Mesodermal cell (in vitro differentiated cells): ENCODE data around the gene TNNT3.

Source experiments
- H3K27ac ChIP-seq: 2 replicates; pipeline ENCODE4 v1.7.0; 2013; ENCODE audit warnings: mild to moderate bottlenecking, low read depth, low read length, moderate library complexity; ENCODE audit not compliant: severe bottlenecking
- H3K36me3 ChIP-seq: 2 replicates; pipeline ENCODE4 v1.7.1; 2013; ENCODE audit warnings: mild to moderate bottlenecking, low read length, moderate library complexity; ENCODE audit not compliant: control insufficient read depth, insufficient read depth
- H3K4me1 ChIP-seq: one replicate; pipeline ENCODE4 v1.7.1; 2013; ENCODE audit warnings: mild to moderate bottlenecking, low read length; ENCODE audit not compliant: insufficient read depth, control insufficient read depth, poor library complexity, severe bottlenecking
- H3K4me3 ChIP-seq: 2 replicates; pipeline ENCODE4 v1.7.0; 2013; ENCODE audit warnings: low read length, control low read depth, mild to moderate bottlenecking; ENCODE audit not compliant: insufficient read depth, poor library complexity, severe bottlenecking; ENCODE audit errors: extremely low read depth
- H3K9me3 ChIP-seq: 2 replicates; pipeline ENCODE4 v1.7.1; 2013; ENCODE audit warnings: mild to moderate bottlenecking, low read length, moderate library complexity; ENCODE audit not compliant: control insufficient read depth
- WGBS, 2 experiments: methylation state at CpG; one replicate each; pipeline ENCODE4 v1.1.5; 2013; ENCODE audit warnings: missing lambda C conversion rate in 2 of 2; ENCODE audit not compliant: insufficient coverage in 2 of 2; 5-methylcytosine and 5-hydroxymethylcytosine counted together

The TNNT3 gene

DNA sequence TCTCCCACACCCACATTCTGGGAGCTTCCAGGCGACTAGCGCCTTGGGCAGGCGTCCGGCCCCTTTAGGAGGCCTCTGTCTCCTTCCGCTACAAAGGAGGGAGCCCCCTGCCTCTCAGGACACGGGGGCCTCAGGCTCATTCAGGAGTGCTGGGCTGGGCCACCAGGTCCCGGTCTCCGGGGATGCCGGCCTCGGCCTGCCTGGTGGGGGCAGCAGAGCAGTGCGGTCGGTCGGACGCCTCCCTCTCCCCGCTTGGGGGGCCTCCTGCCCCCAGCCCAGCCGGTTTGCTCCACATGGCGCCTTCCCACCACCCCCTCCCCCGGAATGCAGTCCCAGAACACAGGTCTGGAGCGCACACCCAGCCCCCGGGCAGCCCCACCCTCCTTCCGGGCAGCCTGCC lies 49.5 kb downstream of the TNNT3 start:
- Histone ChIP-seq H3K4me3 (no peak overlapping the region), H3K9me3 (no peaks in the 10 kb centered on the region), H3K27ac (no peak overlapping the region), H3K36me3 (no peaks in the 10 kb centered on the region), H3K4me1 (no peaks in the 10 kb centered on the region)
- WGBS, 2 experiments, result no CpG with 5 or more reads among the region's 21 CpGs

DNA sequence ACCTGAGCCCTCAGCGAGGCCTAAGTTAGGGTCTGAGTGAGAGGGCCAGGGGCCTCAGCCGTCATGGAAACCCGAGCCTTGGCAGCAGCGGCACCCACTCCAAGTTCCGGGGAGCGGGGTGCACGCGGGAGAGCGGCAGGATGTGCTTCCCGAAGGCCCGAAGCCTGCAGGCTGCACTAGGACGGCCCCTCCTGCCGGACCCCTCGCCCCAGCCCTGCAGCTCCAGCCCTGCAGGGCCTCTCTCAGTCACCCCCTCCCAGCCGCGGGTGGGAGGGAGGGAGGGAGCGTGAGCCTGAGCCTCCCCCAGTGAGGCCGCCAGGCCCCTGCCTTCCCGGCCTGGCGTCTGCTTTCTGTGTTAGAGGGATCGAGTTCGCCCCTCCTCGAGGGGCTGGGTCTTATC lies 50.3 kb downstream of the TNNT3 start:
- Histone ChIP-seq H3K9me3 (no peaks in the 10 kb centered on the region), H3K27ac (no peak overlapping the region), H3K4me1 (no peaks in the 10 kb centered on the region), H3K36me3 (no peaks in the 10 kb centered on the region), H3K4me3 (no peak overlapping the region)
- WGBS, 2 experiments, result no CpG with 5 or more reads among the region's 23 CpGs

DNA sequence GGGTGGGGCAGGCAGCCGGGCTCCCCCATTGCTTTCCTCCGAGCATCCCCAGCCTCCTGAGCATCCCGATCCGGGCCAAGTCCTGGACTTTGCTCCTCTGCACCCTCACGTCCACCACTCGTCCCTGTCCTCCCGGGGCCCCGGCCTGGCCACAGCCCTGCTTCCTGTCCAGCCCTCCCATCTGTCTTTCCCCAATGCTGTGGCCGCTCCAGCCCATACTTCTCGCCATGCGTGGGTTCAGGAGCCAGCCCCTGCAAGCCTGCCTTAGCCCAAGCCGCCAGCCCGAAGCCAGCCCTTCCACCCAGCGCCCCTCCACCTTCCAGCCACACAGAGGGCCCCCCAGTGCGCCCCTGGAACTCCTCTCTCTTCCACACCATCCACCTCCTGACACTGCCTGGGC lies 51.5 kb downstream of the TNNT3 start:
- H3K27ac ChIP-seq, result no peak overlapping the region
- 86 to 100% methylated on average over 2 to 4 of the region's 15 CpGs for WGBS, 2 experiments
- no peak overlapping the region for H3K4me3 ChIP-seq
- no peaks in the 10 kb centered on the region for H3K36me3 ChIP-seq
- H3K9me3 ChIP-seq, result no peaks in the 10 kb centered on the region
- no peaks in the 10 kb centered on the region for H3K4me1 ChIP-seq

DNA sequence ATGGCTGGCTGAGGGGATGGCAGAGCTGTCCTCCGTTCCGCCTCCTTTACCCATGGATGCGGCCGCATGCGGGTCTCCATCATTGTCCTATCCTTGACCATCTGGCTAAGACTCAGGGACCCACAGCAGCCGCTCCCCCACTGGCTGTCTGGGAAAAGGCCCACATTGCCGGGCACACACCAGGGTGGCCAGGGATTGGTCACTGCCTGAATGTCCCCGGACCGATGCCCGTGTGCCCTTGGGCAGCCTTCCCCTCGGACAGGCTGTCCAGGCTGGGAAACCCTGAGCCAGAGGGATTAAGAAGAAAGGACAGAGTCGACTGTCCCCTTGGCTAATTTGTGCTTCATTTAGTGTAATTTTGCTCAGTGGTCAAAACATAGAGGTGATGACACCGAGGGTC lies 55.7 kb downstream of the TNNT3 start:
- Histone ChIP-seq H3K27ac (no peak overlapping the region), H3K4me3 (no peak overlapping the region), H3K4me1 (no peaks in the 10 kb centered on the region), H3K36me3 (no peaks in the 10 kb centered on the region), H3K9me3 (no peaks in the 10 kb centered on the region)
- no CpG with 5 or more reads among the region's 13 CpGs for WGBS, 2 experiments

DNA sequence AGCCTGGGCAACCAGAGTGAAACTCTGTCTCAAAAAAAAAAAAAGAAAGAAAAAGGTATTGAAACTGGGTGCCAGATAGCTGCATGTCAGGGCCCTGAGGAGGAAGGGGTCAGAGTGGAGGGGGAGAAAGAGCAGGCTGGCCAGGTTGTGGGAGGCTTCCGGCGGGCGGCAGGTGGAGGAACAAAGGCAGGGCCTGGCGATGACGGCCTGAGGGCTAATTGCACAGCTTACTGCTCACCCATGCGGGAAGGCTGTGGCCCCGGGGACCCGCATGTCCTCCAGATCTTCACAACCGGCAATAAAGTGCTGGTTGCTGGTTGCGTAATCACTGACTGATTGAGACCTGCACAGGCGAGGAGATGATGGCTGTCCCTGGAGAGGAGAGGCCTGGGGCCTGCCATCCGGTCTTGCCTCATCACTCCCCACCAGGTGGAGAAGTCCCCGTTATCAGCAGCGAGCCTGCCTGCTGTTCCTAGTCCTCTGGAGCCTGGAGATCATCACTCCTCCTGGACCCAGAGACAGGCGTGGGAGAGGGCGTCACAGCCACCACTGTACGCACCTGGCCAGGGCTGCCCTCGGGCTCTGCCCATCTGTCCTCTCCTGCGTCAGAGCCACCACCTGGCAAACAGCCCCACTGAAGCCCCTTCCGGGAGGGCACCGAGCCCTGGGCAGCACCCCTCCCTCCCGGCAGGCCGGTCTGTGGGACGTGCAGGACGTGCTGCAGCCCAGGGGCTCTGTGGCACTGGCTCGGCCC lies 59.4 kb downstream of the TNNT3 start:
- WGBS, 2 experiments, result no CpG with 5 or more reads among the region's 26 CpGs
- no peaks in the 10 kb centered on the region for H3K9me3 ChIP-seq

DNA sequence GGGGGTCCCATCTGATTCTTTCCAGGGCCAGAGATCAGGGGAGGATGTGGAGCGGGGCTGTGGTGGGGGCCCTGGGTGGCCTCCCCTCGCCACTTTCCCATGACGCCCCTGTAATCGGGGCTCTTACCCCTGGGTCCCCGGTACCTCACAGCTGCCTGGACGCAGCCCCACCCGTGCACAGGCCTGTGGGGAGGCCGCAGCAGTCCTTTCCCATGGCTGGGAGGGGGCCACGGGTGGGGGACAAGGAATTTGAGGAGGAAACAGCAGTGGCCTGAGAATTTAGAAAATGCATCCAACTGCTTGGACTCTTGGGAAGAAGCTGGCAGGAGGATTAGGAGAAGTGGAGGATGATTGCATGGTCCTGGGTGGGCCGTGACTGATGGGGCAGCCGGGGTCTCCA lies 60.1 kb downstream of the TNNT3 start:
- WGBS, 2 experiments, result no CpG with 5 or more reads among the region's 11 CpGs
- Histone ChIP-seq H3K9me3 (no peaks in the 10 kb centered on the region), H3K4me1 (no peaks in the 10 kb centered on the region), H3K4me3 (no peak overlapping the region), H3K36me3 (no peaks in the 10 kb centered on the region), H3K27ac (no peak overlapping the region)

More for the DNA sequence above, 59.4 kb downstream of the TNNT3 start:
- H3K36me3 ChIP-seq, result no peaks in the 10 kb centered on the region
- no peaks in the 10 kb centered on the region for H3K4me1 ChIP-seq
- no peak overlapping the region for H3K4me3 ChIP-seq
- H3K27ac ChIP-seq, result no peak overlapping the region

DNA sequence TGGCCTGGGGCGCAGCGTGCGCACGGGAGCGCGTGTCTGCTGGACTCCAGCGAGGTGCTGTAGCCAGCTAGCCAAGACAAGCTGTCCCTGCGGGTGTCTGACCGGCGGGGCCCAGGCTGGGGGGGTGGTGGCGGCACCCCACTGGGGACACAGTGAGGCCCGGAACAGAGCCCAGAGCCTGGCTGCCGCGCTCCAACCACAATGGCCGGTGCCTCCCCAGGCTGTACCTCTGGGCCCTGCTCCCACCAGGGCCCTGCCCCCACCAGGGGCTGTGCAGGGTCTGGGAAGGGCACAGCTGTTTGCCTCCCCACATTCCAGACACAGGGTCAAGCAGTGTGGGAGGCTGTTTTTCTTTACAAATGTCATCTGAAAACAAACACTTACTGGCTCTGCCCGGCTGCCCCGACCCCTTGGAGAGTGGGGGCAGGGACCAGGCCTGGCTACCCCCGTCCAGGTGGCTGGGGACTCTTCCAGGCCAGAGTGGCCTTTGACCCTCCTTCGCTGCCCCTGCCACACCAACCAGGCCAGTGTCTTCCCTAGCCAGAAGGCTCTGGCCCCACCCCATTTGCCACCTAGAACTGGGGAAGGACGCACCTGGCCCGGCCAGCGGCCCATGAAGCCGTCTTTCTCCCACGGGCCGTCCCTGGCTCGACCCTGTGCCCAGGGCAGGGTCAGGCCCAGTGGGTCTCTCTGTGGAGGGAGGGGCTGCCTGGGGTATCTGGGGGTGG lies 63.5 kb downstream of the TNNT3 start:
- Histone ChIP-seq H3K27ac (no peak overlapping the region), H3K4me3 (no peak overlapping the region), H3K4me1 (no peaks in the 10 kb centered on the region), H3K9me3 (no peaks in the 10 kb centered on the region), H3K36me3 (no peaks in the 10 kb centered on the region)
- no CpG with 5 or more reads among the region's 26 CpGs for WGBS, 2 experiments

DNA sequence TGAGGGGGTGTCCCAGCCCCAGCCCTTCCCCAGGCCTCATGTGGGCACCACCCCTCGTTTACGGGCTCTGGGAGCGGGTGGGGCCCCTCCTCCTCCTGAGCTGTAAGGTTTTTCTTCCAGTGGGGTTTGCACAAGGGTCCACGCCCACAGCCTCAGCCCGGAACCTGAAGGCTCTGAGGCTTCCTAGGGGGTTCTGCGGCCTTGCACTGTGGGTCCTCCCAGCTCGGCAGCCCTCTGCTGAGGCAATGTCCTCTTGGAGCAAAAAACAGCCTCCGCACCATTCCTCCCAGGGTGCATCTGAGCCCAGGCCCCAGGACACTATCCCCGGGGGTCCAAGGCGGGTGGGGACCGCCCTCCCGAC lies 64.1 kb downstream of the TNNT3 start:
- Histone ChIP-seq H3K4me3 (no peak overlapping the region), H3K36me3 (no peaks in the 10 kb centered on the region), H3K27ac (no peak overlapping the region), H3K9me3 (no peaks in the 10 kb centered on the region), H3K4me1 (no peaks in the 10 kb centered on the region)
- 84 to 91% methylated on average over 3 to 4 of the region's 12 CpGs for WGBS, 2 experiments

DNA sequence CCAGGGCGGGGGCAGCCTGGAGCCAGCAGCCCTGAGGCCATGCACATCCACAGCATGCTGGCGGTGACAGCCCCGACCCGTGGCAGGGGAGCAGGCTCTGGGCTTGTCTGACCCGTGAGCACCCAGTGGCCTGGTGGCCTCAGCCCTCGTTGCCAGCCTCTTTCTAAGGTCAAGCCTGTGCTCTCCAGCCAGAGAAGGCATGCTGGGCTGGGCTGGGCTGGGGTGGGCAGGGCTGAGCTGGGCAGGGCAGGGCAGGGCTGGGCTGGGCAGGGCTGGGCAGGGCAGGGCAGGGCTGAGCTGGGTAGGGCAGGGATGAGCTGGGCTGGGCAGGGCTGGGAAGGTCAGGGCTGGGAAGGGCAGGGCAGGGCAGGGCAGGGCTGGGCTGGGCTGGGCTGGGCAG lies 67.5 kb downstream of the TNNT3 start:
- no peaks in the 10 kb centered on the region for H3K9me3 ChIP-seq
- no peaks in the 10 kb centered on the region for H3K4me1 ChIP-seq
- WGBS, 2 experiments, result no CpG with 5 or more reads among the region's 6 CpGs
- H3K4me3 ChIP-seq, result no peak overlapping the region
- H3K36me3 ChIP-seq, result no peaks in the 10 kb centered on the region
- H3K27ac ChIP-seq, result no peak overlapping the region

DNA sequence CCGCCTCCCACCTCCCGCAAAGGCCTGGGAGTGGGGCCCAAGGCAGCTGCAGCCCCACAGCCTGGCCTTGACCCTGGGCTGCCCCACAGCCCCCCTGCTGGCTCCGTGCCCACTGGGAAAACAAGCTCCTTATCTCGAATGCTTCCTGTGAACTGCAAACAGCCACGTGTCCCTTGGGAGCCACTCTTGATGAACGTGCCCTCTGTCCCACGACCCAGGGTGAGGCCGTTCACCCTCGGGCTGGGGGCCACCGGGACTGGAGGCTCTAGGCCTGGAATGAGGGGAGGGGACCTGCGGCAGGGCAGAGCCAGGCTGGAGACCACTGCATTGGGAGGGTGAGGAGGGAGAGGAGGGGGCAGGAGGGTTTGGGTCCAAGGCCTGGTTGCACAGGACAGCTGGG lies 68.7 kb downstream of the TNNT3 start:
- Histone ChIP-seq H3K27ac (no peak overlapping the region), H3K36me3 (no peaks in the 10 kb centered on the region), H3K9me3 (no peaks in the 10 kb centered on the region), H3K4me1 (no peaks in the 10 kb centered on the region), H3K4me3 (no peak overlapping the region)
- no CpG with 5 or more reads among the region's 11 CpGs for WGBS, 2 experiments
